Hematopoietic multipotent progenitor cell treated with erythropoietin and hydrocortisone succinate and interleukin-3 and kit ligand, for 6 days (in vitro differentiated cells): ENCODE data around the gene SERPINB8.
"Not testable (repeated sequence)": the region's sequence is repeated elsewhere in the genome, so short reads cannot be mapped to it uniquely, and the experiment has no call there.

Experiments
- DNase-seq: peaks from one replicate; pipeline ENCODE4 v3.0.0-alpha.2; 2015

The SERPINB8 gene

GRCh38 chr18:63969942-63970808 is at the start of gene SERPINB8:
TSS of gene SERPINB8 (plus strand) at chr18:63970081. CDS start at chr18:63978309, 8,228 bp downstream.
- DNase-seq = peak; percentile 69

GRCh38 chr18:63922049-63922448 is 47.8 kb upstream of the SERPINB8 start:
- no peak for DNase-seq

GRCh38 chr18:63924551-63924950 is 45.3 kb upstream of the SERPINB8 start:
- no peak for DNase-seq

- DNase-seq = peak; percentile 74
Measured at GRCh38 chr18:63928331-63928730, 41.5 kb upstream of the SERPINB8 start.

- DNase-seq = peak; percentile 18
Measured at GRCh38 chr18:63929369-63929768, 40.5 kb upstream of the SERPINB8 start.

- DNase-seq = peak; percentile 35
Measured at GRCh38 chr18:63930773-63931354, 39.0 kb upstream of the SERPINB8 start.

GRCh38 chr18:63936156-63936931 is 33.5 kb upstream of the SERPINB8 start:
- peak; percentile 94 for DNase-seq

- DNase-seq = no peak
Measured at GRCh38 chr18:63936932-63937393, 32.9 kb upstream of the SERPINB8 start.

GRCh38 chr18:63940008-63940407 is 29.9 kb upstream of the SERPINB8 start:
- no peak for DNase-seq

GRCh38 chr18:63940543-63941050 is 29.3 kb upstream of the SERPINB8 start:
- DNase-seq = not testable (repeated sequence)

GRCh38 chr18:63947051-63947790 is 22.7 kb upstream of the SERPINB8 start:
- DNase-seq = no peak

GRCh38 chr18:63949068-63949737 is 20.7 kb upstream of the SERPINB8 start, which contains the start of gene HMSD:
TSS of gene HMSD (plus strand) at chr18:63949301. CDS start at chr18:63953456, 4,155 bp downstream.
- DNase-seq = peak; percentile 42

- no peak for DNase-seq
Measured at GRCh38 chr18:63951302-63951705, 18.6 kb upstream of the SERPINB8 start.

GRCh38 chr18:63953811-63954210 is 16.1 kb upstream of the SERPINB8 start:
- DNase-seq = no peak

- DNase-seq = no peak
Measured at GRCh38 chr18:63956755-63957154, 13.1 kb upstream of the SERPINB8 start.

GRCh38 chr18:63960891-63961290 is 9.0 kb upstream of the SERPINB8 start:
- no peak for DNase-seq

- DNase-seq = no peak
Measured at GRCh38 chr18:63961435-63961980, 8.4 kb upstream of the SERPINB8 start.

GRCh38 chr18:63962137-63962536 is 7.7 kb upstream of the SERPINB8 start:
- no peak for DNase-seq

GRCh38 chr18:63963615-63964256 is 6.1 kb upstream of the SERPINB8 start:
- DNase-seq = peak; percentile 83

GRCh38 chr18:63964908-63965307 is 5.0 kb upstream of the SERPINB8 start:
- DNase-seq = no peak
